ENCODE measurements around the gene SELENOV.

GRCh38 chr19:39492225-39492624, 22.7 kb upstream of the SELENOV start:
- TF ChIP-seq CTCF (IDR thresholded peaks at IDR 0.05; ENCODE audit: low read depth, low read length, poor library complexity, severe bottlenecking) (no peak), EZH2phosphoT487 (IDR thresholded peaks at IDR 0.05; ENCODE audit: borderline replicate concordance, low read length) (no peak)
